Measurements from ENCODE around the gene KMT2D.
"Not testable (repeated sequence)": the region's sequence is repeated elsewhere in the genome, so short reads cannot be mapped to it uniquely, and the experiment has no call there.

The KMT2D gene

GRCh38 chr12:49088150-49088931, 27.7 kb upstream of the KMT2D start:
- DNase-seq = peak; percentile 81 to 82

GRCh38 chr12:49086116-49086515, 25.5 kb upstream of the KMT2D start:
- no peak for DNase-seq

GRCh38 chr12:49084438-49084837, 23.8 kb upstream of the KMT2D start:
- no peak for DNase-seq

- no peak for DNase-seq
Observed at GRCh38 chr12:49079793-49080192, 19.2 kb upstream of the KMT2D start.

GRCh38 chr12:49070971-49071370, 10.4 kb upstream of the KMT2D start:
- no peak for DNase-seq

GRCh38 chr12:49069507-49070346, 9.1 kb upstream of the KMT2D start, which contains the start of gene RHEBL1:
Gene RHEBL1 (minus strand): TSS chr12:49069979. CDS start chr12:49069785, 194 bp downstream.
- peak; percentile 99 for DNase-seq

- DNase-seq = no peak
Observed at GRCh38 chr12:49068879-49069506, 8.4 kb upstream of the KMT2D start.

GRCh38 chr12:49066120-49066519, 5.5 kb upstream of the KMT2D start:
- no peak for DNase-seq

- DNase-seq = no peak
Observed at GRCh38 chr12:49064767-49065152, 4.2 kb upstream of the KMT2D start.

- DNase-seq = not testable (repeated sequence)
Observed at GRCh38 chr12:49061916-49062315, 1.3 kb upstream of the KMT2D start.

GRCh38 chr12:49061157-49061650, 610 bp upstream of the KMT2D start:
- DNase-seq = no peak

- peak in 1 of 2 donors; percentile 25 for DNase-seq
Observed at GRCh38 chr12:49059299-49060171, 1.1 kb downstream of the KMT2D start.

GRCh38 chr12:49059045-49059298, 1.6 kb downstream of the KMT2D start:
- no peak for DNase-seq

- DNase-seq = no peak
Observed at GRCh38 chr12:49058366-49059044, 2.1 kb downstream of the KMT2D start.

GRCh38 chr12:49057888-49058287, 2.7 kb downstream of the KMT2D start:
- DNase-seq = no peak

GRCh38 chr12:49055978-49056754, 4.4 kb downstream of the KMT2D start:
- peak; percentile 78 to 83 for DNase-seq

- no peak for DNase-seq
Observed at GRCh38 chr12:49055092-49055491, 5.5 kb downstream of the KMT2D start.

- no peak for DNase-seq
Observed at GRCh38 chr12:49054524-49054923, 6.1 kb downstream of the KMT2D start.

- DNase-seq = no peak
Observed at GRCh38 chr12:49054096-49054495, 6.5 kb downstream of the KMT2D start.

GRCh38 chr12:49052451-49053208, 8.0 kb downstream of the KMT2D start:
- DNase-seq = no peak

Data from CD4-positive, alpha-beta T cell treated with Interleukin-4 for 1 hour (primary cell).